Transverse colon (tissue), 4 donors: ENCODE results near the gene THRA. TPM values are rescaled to one million over a fixed set of nuclear protein-coding genes. Genes with fewer than 3 reads are reported as not detected.
A peak's percentile ranks its signal among the peaks of the same experiment; 100 is the strongest.

ENCODE experiments used
- DNase-seq: peaks from one replicate; pipeline ENCODE4 v3.0.0-alpha.2; 2019
- H3K27ac ChIP-seq, 4 donors: fragments of 200-600 bp; sonication (generic); 2 replicates each; pipeline ENCODE4 v1.5.1; 2016 to 2018; ENCODE audit warnings: inconsistent platforms in 4 of 4
- H3K27me3 ChIP-seq: fragments of 200-600 bp; sonication (generic); 2 replicates; pipeline ENCODE4 v1.5.1; 2017; ENCODE audit warnings: inconsistent platforms
- H3K36me3 ChIP-seq, 4 donors: fragments of 200-600 bp; sonication (generic); 2 replicates each; pipeline ENCODE4 v1.5.1; 2017 to 2019; ENCODE audit warnings: inconsistent platforms in 4 of 4
- H3K4me1 ChIP-seq, 4 donors: fragments of 200-600 bp; sonication (generic); 2 replicates each; pipeline ENCODE4 v1.5.1; 2017 to 2020; ENCODE audit warnings: inconsistent platforms in 4 of 4
- H3K4me3 ChIP-seq, 4 donors: fragments of 200-600 bp; sonication (generic); 1 replicate in 1 of 4; 2 replicates in 3 of 4; pipeline versions ENCODE4 v1.5.1 to v1.6.1; 2017 to 2019; ENCODE audit warnings: inconsistent platforms in 4 of 4
- H3K9me3 ChIP-seq, 2 donors: fragments of 200-600 bp; sonication (generic); 2 replicates each; pipeline ENCODE4 v1.5.1; 2017 to 2019; ENCODE audit warnings: inconsistent platforms in 2 of 2
- CTCF ChIP-seq, 5 experiments: fragments of 200-600 bp in 3 of 5; fragments of 450-650 bp in 2 of 5; sonication (generic) in 3 of 5; IDR thresholded peaks; 1 replicate in 2 of 5; 2 replicates in 3 of 5; pipeline ENCODE4 v1.5.1; 2016 to 2017; ENCODE audit warnings: antibody characterized with exemption in 5 of 5, inconsistent platforms in 3 of 5, mild to moderate bottlenecking in 2 of 5, moderate library complexity in 1 of 5
- EP300 ChIP-seq: sonication (generic); formaldehyde crosslinking; IDR thresholded peaks from one replicate; pipeline ENCODE4 v1.6.1; 2017; ENCODE audit warnings: antibody characterized with exemption, low read depth
- POLR2A ChIP-seq: fragments of 450-650 bp; IDR thresholded peaks from one replicate; pipeline ENCODE4 v1.6.1; 2016; ENCODE audit warnings: antibody characterized with exemption, mild to moderate bottlenecking, moderate library complexity
- POLR2AphosphoS5 ChIP-seq, 3 donors: sonication (generic); formaldehyde crosslinking; IDR thresholded peaks; one replicate each; pipeline ENCODE4 v1.6.1; 2016; ENCODE audit warnings: antibody characterized with exemption in 3 of 3
- WGBS, 2 donors: methylation state at CpG; one replicate each; pipeline ENCODE4 v1.1.5; 2018; ENCODE audit warnings: low coverage in 1 of 2; 5-methylcytosine and 5-hydroxymethylcytosine counted together
- in situ Hi-C, 4 donors: fragments of 200-750 bp; cut with MboI; loops; one replicate each; pipeline versions ENCODE4 v1.15.0 to v1.15.1; 2017; ENCODE audit warnings: low sequenced_read_pairs in 3 of 4, low pct_ligation_motif_present in 1 of 4, low pct_unique_long_range_greater_than_20kb in 1 of 4
- intact Hi-C: fragments of 100-400 bp; cut with DNase I; formaldehyde crosslinking; loops from one replicate; pipeline ENCODE4 v1.15.1; 2023; ENCODE audit warnings: low total_unique reads
- total RNA-seq, 4 donors: library from RNA; depleted of rRNA; stranded (reverse); fragments of >200 nt; gene quantifications; one replicate each; pipeline ENCODE4 v1.1.0, GENCODE V29; 2016

The THRA gene
- total RNA-seq, 4 donors from 2014 or later: 32.6 to 82.6 (median 58.6) TPM

GRCh38 chr17:40064971-40065768, 2.4 kb downstream of the THRA start:
- Histone ChIP-seq H3K27ac (peak overlapping the region; percentile 94 to 98 (median 96)), H3K36me3 (no peaks in the 10 kb centered on the region), H3K27me3 (no peaks in the 10 kb centered on the region), H3K4me1 (peaks cover 58 to 72% (median 65%) of the 10 kb centered on the region in 4 donors), H3K9me3 (no peaks in the 10 kb centered on the region), H3K4me3 (peak overlapping the region; percentile 4 to 99 (median 82))
- TF ChIP-seq POLR2A (no peak), POLR2AphosphoS5 (IDR thresholded peaks at IDR 0.05) (no peak), EP300 (no peak), CTCF (IDR thresholded peaks at IDR 0.05) (no peak)
- in situ Hi-C loops (loop anchor here in 1 of 4 donors (10.0 kb wide), 1 partner anchor 50 kb away; no protein-coding TSS in a partner anchor), intact Hi-C loops (loop anchor here (5.0 kb wide), 1 partner anchor 47 kb away; no protein-coding TSS in a partner anchor)
- DNase-seq: no peak
- 11 to 20% methylated on average over 1 to 10 of the region's 10 CpGs for WGBS, 2 donors

GRCh38 chr17:40065769-40066510, 3.2 kb downstream of the THRA start:
- Histone ChIP-seq H3K27ac (peak overlapping the region; percentile 94 to 98 (median 96)), H3K36me3 (no peaks in the 10 kb centered on the region), H3K9me3 (no peaks in the 10 kb centered on the region), H3K4me1 (peaks cover 66 to 80% (median 72%) of the 10 kb centered on the region in 4 donors), H3K27me3 (no peaks in the 10 kb centered on the region), H3K4me3 (peak overlapping the region in 2 of 4 donors; percentile 74 to 89)
- intact Hi-C loops: no loop called here
- no peak for DNase-seq
- no peak for TF ChIP-seq CTCF (IDR thresholded peaks at IDR 0.05)
- no peak for TF ChIP-seq POLR2AphosphoS5 (IDR thresholded peaks at IDR 0.05)
- TF ChIP-seq POLR2A: no peak
- TF ChIP-seq EP300: no peak
- 56% methylated on average over 10 of the region's 11 CpGs; no CpG with 5 or more reads in 1 of the 2 donors for WGBS, 2 donors
- in situ Hi-C loops: loop anchor here in 1 of 4 donors (10.0 kb wide), 1 partner anchor 49 kb away; no protein-coding TSS in a partner anchor

- WGBS, 2 donors: 92% methylated on average over 7 of the region's 7 CpGs; no CpG with 5 or more reads in 1 of the 2 donors
- Histone ChIP-seq H3K36me3 (no peaks in the 10 kb centered on the region), H3K27ac (peak overlapping the region; percentile 90 to 98 (median 96)), H3K4me1 (peaks cover 75 to 88% (median 81%) of the 10 kb centered on the region in 4 donors), H3K27me3 (no peaks in the 10 kb centered on the region), H3K4me3 (no peak overlapping the region), H3K9me3 (no peaks in the 10 kb centered on the region)
- intact Hi-C loops (no loop called here), in situ Hi-C loops (loop anchor here in 1 of 4 donors (10.0 kb wide), 1 partner anchor 47 kb away; no protein-coding TSS in a partner anchor)
- TF ChIP-seq POLR2A (no peak), POLR2AphosphoS5 (IDR thresholded peaks at IDR 0.05) (no peak), CTCF (IDR thresholded peaks at IDR 0.05) (no peak), EP300 (no peak)
- DNase-seq: no peak
These were observed 4.9 kb downstream of the THRA start for GRCh38 chr17:40067710-40068109.

GRCh38 chr17:40068129-40068581, 5.4 kb downstream of the THRA start:
- 44% methylated on average over 4 of the region's 4 CpGs; no CpG with 5 or more reads in 1 of the 2 donors for WGBS, 2 donors
- peaks cover 79 to 93% (median 85%) of the 10 kb centered on the region in 4 donors for H3K4me1 ChIP-seq
- H3K4me3 ChIP-seq: peak overlapping the region in 2 of 4 donors; percentile 13 to 36
- no peaks in the 10 kb centered on the region for H3K9me3 ChIP-seq
- H3K27ac ChIP-seq: peak overlapping the region; percentile 90 to 98 (median 96)
- no peak for DNase-seq
- TF ChIP-seq CTCF (IDR thresholded peaks at IDR 0.05) (no peak), EP300 (no peak), POLR2A (no peak), POLR2AphosphoS5 (IDR thresholded peaks at IDR 0.05) (no peak)
- intact Hi-C loops (no loop called here), in situ Hi-C loops (loop anchor here in 1 of 4 donors (10.0 kb wide), 1 partner anchor 47 kb away; no protein-coding TSS in a partner anchor)
- no peaks in the 10 kb centered on the region for H3K27me3 ChIP-seq
- H3K36me3 ChIP-seq: no peaks in the 10 kb centered on the region
